GM15510 (cell line): ENCODE measurements around the gene RNF225.

ENCODE experiments used
- POLR2A ChIP-seq: IDR thresholded peaks from 3 replicates; pipeline ENCODE4 v1.6.1; 2011; ENCODE audit warnings: borderline replicate concordance; ENCODE audit not compliant: insufficient read length; ENCODE audit errors: extremely low read depth

Gene RNF225

DNA sequence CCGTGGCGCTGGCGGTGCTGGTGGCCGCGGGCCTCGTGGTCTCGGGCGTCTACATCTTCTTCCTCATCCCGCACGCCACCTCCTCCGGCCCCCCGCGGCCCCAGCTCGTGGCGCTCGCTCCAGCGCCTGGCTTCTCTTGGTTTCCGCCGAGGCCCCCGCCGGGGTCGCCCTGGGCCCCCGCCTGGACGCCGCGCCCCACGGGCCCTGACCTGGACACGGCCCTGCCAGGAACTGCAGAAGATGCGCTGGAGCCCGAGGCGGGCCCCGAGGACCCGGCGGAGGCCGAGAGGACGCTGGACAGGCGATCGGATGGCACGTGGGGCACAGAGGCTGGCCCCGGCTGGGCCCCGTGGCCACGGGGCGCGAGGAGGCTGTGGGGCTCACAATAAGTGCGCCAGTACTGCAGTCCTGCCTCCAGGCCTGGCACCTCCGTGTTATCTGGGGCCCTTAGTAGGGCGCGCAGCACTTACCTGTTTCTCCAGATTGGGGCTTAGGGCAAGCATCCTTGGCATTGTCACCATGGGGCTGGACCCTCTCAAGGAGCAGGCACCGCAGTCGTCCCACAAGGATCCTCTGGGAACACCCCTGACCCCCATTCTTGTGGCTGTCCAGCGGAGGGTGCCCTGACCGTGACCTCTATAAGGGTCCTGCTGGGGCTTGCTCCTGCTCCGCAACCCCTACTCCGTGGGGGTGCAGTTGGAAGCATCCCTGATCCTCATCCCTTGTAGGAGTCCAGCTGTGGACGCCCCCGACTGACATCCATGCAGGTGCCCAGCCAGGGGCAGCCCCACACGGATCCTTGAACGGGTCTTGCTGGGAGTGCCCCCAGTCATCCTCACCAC lies 1.5 kb downstream of the RNF225 start:
- TF ChIP-seq POLR2A, result no peak

DNA sequence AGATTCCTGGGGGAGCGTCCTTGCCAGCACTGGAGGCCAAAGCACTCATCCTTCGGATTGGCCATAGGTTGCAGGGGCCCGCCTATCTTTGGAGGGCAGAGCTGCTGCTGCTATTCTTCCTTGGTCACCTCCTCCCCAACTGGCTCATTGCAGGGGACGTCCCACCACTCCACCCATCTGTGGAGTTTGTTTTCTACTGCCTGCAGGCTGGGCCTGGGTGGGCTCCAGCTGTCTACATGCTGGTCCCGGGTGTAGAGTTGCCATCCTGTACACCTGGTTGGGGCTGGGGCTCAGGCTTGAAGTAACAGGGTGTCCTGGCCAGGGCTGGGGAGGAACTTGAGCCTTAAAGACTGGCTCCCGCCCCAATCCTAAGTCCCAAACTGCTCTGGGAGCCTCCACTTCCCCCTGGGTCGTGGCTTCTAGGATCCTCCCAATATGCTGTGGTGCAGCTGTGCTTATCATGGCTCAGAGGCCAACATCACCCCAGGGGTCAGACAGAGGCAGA lies 2.1 kb downstream of the RNF225 start:
- TF ChIP-seq POLR2A, result no peak

DNA sequence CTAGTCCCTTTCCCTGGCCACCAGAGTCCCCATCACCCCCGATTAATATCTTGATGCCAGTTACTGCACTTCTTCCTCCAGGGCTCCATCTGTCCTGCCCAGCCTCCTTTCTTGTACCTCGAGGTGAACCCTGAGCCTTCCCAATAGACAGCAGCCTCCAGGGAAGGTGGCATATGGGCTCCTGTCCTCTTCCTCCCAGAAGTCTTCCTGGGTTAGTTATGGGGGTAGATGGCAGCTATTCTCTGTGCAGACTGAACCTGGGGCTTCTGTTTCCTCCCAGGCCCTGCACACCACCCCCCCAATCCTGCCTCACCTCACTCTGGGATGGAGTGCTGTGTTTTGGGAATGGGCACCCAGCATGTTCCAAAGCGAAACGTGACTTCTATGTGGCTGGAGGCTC lies 2.6 kb downstream of the RNF225 start:
- no peak for TF ChIP-seq POLR2A

DNA sequence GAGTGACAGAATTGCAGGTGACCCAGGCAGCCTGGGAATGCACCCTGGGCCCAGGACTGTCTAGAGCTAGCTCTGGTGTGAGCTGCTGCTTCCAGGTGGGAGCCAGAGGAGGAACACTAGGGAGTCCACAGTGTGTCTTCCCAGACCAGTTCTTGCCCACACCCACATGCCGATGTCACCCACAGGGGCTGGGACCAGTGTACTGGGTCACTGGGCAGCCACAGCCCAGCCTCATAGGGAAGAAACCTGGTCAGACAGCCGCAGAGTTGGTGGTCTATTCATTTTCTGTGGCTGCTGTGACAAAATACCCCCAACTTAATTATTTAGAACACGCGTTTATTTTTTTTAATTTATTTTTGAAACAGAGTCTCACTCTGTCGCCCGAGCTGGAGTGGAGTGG lies 3.1 kb downstream of the RNF225 start:
- TF ChIP-seq POLR2A, result no peak

DNA sequence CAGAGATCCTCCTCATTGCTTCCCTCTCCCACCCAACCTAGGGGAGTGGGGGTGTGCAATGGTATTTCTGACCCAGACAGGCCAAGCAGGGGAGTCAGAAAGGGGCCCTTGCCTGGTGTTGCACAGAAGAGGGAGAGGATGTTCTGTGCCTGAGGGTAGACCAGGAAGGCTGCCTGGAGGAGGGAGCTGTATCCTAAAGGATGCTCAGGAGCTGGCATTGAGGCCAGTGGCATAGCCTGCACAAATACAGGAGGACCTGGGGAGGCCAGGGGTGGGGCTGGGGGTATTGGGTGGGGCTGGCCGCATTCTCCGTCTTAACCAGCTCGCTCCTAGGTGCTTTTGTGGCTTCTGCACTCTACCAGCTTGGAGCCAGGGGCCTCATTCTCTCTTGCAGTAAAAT lies 4.4 kb downstream of the RNF225 start:
- no peak for TF ChIP-seq POLR2A

DNA sequence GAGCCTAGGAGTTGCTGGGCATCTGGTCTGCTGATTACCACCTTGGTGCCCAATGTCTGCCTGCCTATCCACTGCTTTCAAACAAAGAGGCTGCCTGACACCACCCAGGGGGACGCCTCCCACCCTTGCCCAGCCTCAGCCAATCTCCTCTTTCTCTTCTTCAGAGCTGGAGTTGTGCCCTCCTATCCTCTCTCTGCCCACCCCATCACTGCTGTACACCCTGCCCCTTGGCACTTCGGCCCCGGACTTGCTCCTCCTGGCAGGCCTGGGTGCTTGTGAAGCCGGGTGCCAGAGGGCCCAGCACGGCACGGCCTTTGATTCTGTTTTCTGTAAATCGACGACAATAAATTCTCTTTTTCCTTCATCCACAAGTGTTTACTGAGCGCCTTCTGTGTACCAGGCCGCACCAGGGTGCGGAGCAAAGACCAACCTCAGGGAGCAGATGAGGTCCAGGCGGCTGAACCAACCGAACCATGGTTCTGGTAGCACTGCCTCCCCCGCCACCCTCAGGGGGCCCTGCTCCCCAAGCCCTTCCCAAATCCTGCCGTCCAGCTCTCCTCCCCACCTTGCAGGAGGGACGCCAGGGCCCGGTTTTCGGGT lies 5.0 kb downstream of the RNF225 start:
- no peak for TF ChIP-seq POLR2A

DNA sequence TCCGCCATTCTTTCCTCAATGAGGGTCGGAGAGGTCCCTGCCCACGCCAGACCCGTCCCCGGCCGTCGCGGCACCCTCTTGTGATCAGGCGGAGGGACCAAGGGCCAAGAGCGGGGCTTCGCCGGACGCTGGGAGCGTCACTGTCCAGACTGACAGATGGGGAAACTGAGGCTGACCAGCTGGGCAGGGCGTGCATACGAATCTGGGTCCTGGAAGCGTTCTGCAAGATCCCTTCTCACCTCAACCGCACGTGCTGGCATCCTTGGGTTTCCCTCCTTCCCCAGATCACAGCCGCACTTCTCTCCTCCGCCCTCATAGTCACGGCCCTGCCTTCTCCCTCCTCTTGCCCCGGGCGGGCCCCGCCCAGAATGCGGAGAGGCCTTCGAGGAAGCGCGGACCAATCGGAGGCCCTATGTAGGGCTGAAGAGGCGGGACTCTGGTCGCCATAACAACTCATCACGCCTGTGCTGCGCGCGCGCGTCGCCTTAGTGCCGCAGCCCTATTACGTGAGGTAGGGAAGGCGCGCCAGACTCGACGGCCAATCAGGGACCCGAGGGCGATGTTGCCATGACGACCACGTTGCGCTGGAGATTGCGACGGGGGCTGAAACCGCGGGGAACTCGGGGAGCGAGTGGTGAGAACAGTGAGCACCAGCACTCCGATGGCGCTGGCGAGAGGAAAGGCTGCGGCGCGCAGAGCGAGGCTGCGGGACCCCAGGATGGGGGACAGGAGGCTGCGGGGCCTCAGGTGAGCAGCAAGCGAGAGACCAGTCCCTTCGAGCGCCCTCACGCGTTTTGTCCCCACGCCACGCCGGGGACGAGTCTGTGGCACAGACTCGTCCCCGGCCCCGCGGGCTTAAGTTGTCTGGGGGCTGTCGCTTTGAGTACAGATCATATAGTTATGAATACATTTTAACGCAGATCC lies 5.7 kb downstream of the RNF225 start:
- peak; percentile 82 for TF ChIP-seq POLR2A

DNA sequence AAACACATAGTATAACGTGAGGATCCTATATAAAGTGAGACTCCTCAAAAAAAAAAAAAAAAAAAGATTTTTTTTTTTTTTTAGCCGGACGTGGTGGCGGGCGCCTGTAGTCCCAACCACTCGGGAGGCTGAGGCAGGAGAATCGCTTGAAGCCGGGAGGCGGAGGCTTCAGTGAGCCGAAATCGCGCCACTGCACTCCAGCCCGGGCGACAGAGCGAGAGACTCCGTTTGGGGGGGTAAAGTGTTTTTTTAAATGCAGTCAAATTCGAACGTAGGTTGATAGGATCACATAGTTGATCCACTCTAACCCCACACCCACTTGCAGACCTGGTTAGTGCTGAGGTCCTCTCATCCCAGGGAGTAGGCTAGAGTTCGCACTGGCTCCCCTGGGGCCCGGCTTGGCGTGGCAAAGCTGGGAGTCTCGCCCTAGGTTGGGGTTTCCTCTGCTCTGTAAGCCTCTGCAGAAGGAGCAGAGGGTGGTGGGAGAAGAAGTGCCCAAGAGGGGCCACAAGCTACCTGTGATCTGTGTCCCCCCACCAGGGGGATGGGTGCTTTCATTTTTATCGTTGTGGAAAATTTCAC lies 6.5 kb downstream of the RNF225 start:
- no peak for TF ChIP-seq POLR2A

DNA sequence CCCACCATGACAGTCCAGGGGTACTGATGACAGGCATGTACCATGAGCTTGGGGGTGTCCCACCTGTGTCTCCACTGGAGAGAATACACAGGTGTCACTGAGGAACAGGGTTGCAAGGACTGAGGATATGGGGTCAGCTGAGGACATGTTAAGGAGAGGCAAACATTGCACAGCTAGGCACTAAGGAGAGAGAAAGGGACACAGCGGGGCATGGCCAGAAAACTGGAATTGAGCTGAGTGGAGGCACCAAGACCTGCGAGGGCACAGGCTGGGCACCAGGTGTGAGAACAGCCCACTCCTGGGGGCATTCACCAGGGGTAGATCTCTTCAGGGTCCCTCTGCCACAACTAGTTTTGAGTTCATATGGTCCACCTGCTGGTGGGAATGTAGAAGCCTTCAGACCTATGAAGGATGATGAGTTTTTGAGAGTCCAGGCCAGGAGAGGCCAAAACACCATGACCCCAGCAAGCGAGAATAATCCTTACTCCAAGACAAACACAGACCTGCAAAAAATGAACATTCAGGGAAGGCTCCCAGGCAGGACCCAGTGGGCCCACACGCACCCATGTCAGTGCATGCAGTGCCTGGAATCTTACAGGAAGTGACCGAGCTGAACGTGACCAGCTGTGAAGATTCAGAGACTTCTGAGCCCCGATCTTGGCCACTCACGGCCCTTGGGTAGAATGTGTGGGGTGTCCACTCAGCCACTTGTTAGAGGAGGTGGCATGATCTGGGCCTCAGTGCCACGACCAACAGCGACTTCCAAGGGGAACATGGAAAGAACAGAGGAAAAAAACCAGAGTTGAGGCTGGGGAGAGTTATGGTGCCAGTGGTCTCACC lies 11.6 kb downstream of the RNF225 start:
- no peak for TF ChIP-seq POLR2A

DNA sequence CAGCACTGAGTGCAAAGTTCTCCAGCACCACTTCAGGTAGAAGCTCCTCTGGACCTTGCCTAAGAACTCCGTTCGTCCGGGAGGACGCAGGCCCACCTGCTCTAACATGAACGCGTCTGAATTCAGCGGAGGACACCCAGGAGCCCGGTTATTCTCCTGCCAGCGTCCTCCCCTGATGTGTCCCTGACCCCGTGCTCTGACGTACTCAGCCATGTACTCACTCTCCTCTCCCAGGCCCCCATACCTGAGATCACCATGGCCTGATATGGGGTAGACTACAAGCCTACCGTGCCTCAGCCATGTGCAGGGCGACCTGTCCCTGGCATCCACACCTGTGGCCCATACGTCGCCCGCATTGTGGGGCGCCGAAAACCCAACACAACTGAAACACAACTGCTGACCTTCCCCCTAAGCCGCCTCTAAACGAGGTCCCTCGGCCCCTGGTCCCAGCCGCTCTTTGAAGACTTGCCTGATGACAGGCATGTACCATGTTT lies 12.2 kb downstream of the RNF225 start:
- TF ChIP-seq POLR2A, result no peak

DNA sequence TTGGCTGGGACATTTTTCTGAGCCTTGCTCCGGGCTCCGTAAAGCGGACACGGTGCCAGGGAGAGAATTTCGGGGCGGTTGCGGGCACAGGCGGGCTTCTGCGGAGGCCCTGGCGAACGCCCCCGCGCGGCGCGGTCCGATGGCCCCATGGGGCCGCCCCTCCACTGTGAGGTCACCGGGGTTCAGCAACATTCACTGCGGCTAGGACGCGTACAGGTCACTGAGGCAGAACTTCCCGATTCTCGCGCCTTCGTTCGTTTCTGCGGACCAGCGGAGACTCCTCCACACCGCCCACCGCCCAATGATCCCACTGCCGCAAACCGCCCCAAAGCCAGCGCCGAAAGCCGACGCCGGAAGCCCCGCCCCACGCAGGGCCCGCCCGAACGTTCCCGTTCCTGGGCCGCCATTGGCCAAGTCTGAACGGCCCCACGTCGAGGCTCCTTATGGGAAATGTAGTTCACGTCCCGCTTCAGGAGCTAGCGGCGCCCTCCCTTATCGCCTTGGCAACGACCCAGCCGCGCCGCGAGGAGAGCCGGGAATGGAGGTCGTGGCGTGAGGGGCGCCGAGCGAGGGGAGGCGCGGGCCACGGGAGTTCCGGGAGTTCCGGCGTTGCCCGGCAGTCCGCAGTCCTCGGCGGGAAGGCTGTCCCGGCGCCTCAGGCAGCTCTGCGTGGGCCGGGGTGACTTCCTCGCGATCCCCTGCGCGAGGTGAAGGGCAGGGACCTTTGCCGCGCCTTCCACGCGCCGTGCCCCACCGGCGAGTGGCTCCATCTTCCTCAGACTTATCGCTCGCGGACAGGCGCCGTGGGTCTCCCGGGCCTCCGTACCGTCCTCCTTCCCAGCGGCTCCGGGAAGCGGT lies 12.9 kb downstream of the RNF225 start, which contains the start of gene ZNF584:
Gene ZNF584, plus strand, starts transcription at position 498 of the 858 bp plus-strand sequence. CDS start 499 bp downstream, outside the sequence.
- TF ChIP-seq POLR2A, result peak; percentile 82

DNA sequence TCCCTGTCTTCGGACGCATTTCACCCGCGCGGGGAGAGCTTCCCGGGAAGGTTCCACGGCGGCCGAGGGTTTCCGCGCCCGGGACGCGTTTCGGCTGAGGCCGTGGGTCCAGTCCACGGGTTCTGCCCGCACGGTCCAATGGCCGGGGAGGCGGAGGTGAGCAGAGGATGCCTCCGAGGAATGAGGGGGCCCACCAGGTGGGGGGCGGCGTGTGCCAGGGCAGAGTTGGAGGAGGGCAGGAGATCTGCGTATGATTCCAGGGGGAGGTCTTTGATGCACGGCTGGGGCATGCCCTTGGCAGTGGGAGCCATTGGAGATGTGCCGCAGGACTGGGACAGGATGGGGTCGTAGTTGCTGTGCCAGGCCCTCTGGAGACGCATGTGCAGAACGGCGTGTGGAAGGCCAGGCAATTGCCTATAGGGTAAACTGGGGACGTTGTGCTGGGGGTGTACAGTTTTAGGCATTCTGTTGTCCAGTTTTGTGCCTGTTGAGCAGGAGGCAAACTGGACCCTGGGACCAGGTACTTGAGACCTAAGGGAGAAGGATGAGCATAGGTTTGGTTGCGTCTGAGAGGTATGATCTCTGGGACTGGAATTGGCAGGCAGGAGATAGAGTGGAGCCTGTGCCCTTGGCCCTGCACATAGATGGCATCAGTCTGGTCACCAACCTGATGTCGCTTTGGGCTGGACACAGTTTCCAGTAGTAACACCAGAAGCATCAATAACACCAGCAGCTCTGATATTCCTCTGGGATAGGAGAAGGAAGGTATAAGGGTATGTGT lies 13.7 kb downstream of the RNF225 start:
- no peak for TF ChIP-seq POLR2A

DNA sequence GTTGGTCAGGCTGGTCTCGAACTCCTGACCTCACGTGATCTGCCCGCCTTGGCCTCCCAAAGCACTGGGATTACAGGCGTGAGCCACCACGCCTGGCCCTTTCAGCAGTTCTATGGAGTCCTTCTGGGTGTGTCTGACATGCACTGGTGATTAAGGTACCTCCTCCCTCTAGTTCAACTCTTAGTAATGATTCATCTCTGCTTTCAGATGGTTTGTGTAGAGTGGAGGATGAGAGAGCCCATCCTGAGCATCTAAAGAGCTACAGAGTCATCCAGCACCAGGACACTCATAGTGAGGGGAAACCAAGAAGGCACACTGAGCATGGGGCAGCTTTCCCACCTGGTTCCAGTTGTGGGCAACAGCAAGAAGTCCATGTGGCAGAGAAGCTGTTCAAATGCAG lies 21.1 kb downstream of the RNF225 start:
- no peak for TF ChIP-seq POLR2A

DNA sequence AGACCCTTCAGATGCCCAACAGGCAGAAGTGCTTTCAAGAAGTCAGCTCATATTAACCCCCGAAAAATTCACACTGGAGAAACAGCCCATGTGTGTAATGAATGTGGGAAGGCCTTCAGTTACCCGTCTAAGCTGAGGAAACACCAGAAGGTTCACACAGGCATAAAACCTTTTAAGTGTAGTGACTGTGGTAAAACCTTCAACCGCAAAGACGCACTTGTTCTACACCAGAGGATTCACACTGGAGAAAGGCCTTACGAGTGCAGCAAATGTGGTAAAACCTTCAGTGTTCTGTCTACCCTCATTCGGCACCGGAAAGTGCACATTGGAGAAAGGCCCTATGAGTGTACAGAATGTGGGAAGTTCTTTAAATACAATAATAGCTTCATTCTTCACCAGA lies 21.6 kb downstream of the RNF225 start:
- no peak for TF ChIP-seq POLR2A
